T-helper 2 cell treated with Interferon-gamma antibody and Interleukin-4, amounts not matched to agents 5 μg/mL and 100 μg/mL, for 36 hours (primary cell): ENCODE data around the gene FSIP1.

Experiments used
- DNase-seq: peaks from one replicate; pipeline ENCODE4 v3.0.0; 2021; ENCODE audit warnings: low spot score
- H3K27ac Mint-ChIP-seq: one replicate; pipeline ENCODE4 v1.8.0; 2021; ENCODE audit warnings: mild to moderate bottlenecking, mixed read lengths
- H3K27me3 Mint-ChIP-seq: one replicate; pipeline ENCODE4 v1.8.0; 2021; ENCODE audit warnings: low read depth, mixed read lengths
- H3K36me3 Mint-ChIP-seq: one replicate; pipeline ENCODE4 v1.8.0; 2021; ENCODE audit warnings: low read depth, mixed read lengths
- H3K4me1 Mint-ChIP-seq: one replicate; pipeline ENCODE4 v1.8.0; 2021; ENCODE audit warnings: low read depth, mixed read lengths
- H3K4me3 Mint-ChIP-seq: one replicate; pipeline ENCODE4 v1.8.0; 2022; ENCODE audit warnings: mild to moderate bottlenecking, moderate library complexity, mixed read lengths
- H3K9me3 Mint-ChIP-seq: one replicate; pipeline ENCODE4 v1.8.0; 2021; ENCODE audit warnings: mixed read lengths

Gene FSIP1

GRCh38 chr15:39584266-39584659, 198.4 kb downstream of the FSIP1 start:
- Mint-ChIP-seq H3K27me3 (peaks cover 46% of the 10 kb centered on the region), H3K4me1 (peaks cover 11% of the 10 kb centered on the region), H3K9me3 (no peaks in the 10 kb centered on the region), H3K36me3 (no peaks in the 10 kb centered on the region), H3K27ac (no peak overlapping the region), H3K4me3 (no peak overlapping the region)
- DNase-seq, result no peak

DNA sequence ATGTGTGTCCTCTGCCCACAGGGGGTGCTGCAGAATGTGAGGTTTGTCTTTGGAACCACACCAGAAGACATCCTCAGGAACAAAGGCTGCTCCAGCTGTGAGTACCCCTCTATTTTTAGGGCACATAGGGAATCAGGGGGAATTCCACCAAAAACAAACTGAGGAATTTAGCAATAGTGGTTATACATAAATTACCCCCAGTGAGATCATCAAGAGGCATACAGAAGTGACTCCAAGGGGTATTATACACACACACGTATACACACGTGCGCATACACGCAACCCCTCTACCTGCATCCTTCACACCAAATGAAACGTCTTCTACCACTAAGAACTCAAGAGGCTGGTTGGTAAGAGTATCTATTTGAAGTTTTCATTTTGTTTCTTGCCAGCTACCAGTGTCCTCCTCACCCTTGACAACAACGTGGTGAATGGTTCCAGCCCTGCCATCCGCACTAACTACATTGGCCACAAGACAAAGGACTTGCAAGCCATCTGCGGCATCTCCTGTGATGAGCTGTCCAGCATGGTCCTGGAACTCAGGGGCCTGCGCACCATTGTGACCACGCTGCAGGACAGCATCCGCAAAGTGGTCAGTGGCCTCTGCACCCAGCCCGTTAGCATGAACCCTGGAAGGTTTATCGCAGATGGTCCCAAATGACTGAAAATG, 198.9 kb downstream of the FSIP1 start:
- H3K27ac Mint-ChIP-seq, result no peak overlapping the region
- peaks cover 11% of the 10 kb centered on the region for H3K4me1 Mint-ChIP-seq
- DNase-seq, result no peak
- no peaks in the 10 kb centered on the region for H3K36me3 Mint-ChIP-seq
- H3K9me3 Mint-ChIP-seq, result no peaks in the 10 kb centered on the region
- no peak overlapping the region for H3K4me3 Mint-ChIP-seq
- peaks cover 51% of the 10 kb centered on the region for H3K27me3 Mint-ChIP-seq

- peaks cover 11% of the 10 kb centered on the region for H3K4me1 Mint-ChIP-seq
- H3K27ac Mint-ChIP-seq, result no peak overlapping the region
- no peaks in the 10 kb centered on the region for H3K9me3 Mint-ChIP-seq
- H3K4me3 Mint-ChIP-seq, result no peak overlapping the region
- no peak for DNase-seq
- peaks cover 57% of the 10 kb centered on the region for H3K27me3 Mint-ChIP-seq
- no peaks in the 10 kb centered on the region for H3K36me3 Mint-ChIP-seq
Measured at GRCh38 chr15:39582977-39583595, 199.6 kb downstream of the FSIP1 start.

DNA sequence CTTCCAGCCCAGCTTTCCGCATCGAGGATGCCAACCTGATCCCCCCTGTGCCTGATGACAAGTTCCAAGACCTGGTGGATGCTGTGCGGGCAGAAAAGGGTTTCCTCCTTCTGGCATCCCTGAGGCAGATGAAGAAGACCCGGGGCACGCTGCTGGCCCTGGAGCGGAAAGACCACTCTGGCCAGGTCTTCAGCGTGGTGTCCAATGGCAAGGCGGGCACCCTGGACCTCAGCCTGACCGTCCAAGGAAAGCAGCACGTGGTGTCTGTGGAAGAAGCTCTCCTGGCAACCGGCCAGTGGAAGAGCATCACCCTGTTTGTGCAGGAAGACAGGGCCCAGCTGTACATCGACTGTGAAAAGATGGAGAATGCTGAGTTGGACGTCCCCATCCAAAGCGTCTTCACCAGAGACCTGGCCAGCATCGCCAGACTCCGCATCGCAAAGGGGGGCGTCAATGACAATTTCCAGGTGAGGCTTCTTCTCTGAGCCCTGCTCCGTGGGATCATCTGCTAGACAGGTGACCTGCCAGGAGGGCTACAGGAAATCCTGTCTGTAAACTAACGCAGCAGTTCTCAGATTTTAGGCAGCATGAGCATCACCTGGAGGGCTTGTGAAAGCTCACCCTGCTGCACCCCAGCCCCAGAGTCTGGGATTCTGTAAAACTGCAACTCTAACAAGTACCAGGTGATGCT, 200.2 kb downstream of the FSIP1 start:
- DNase-seq, result no peak

DNA sequence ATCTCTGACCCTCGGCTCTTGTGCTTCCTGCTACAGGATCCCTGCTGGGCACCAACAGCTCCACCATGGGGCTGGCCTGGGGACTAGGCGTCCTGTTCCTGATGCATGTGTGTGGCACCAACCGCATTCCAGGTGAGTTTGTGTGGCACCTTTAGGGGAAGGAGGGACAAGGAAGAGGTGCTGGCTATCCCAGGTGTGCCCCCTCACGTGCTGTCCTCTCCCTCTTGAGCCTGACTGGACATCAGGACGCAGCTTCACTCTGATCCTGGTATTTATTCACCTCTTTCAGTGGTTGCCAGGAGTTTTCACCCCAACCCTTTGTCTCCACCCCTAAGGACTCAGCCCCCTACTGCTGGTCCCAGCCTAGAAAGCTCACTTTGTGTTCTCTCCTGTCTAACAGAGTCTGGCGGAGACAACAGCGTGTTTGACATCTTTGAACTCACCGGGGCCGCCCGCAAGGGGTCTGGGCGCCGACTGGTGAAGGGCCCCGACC, 200.8 kb downstream of the FSIP1 start:
- Mint-ChIP-seq H3K4me3 (peak overlapping the region; percentile 50), H3K4me1 (peaks cover 11% of the 10 kb centered on the region), H3K36me3 (no peaks in the 10 kb centered on the region), H3K27me3 (peaks cover 60% of the 10 kb centered on the region), H3K9me3 (no peaks in the 10 kb centered on the region), H3K27ac (no peak overlapping the region)
- DNase-seq, result no peak

More for the DNA sequence above, 200.2 kb downstream of the FSIP1 start:
- no peak overlapping the region for H3K27ac Mint-ChIP-seq
- H3K4me1 Mint-ChIP-seq, result peaks cover 11% of the 10 kb centered on the region
- no peaks in the 10 kb centered on the region for H3K36me3 Mint-ChIP-seq
- H3K9me3 Mint-ChIP-seq, result no peaks in the 10 kb centered on the region
- H3K4me3 Mint-ChIP-seq, result peak overlapping the region; percentile 50
- peaks cover 60% of the 10 kb centered on the region for H3K27me3 Mint-ChIP-seq

DNA sequence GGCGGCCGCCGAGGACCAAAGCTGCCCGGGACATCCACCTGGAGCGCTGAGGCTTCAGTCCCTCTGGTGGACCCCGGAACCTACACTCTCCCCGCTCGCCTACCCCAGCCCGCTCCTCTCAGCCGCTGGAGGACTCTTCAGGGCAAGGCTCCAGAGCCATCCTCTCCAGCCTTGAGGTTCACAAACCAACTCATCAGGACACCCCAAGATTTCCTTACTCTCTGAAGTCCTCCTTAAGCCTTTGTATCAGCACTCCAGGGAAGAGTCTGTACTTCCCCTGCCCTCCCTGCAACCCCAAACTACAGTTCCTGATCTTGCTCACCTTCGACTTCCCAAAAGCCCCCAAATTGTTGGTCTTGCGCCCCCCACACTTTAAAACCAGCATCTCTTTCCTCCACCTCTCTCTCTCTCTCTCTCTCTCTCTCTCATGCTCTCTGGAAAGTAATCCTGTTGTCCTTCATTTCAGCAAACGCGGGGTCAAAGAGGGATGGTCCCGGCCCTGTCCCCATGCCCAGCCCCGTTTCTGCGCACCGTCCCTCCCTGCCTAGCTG, 201.3 kb downstream of the FSIP1 start:
- no peaks in the 10 kb centered on the region for H3K36me3 Mint-ChIP-seq
- H3K4me1 Mint-ChIP-seq, result peaks cover 11% of the 10 kb centered on the region
- peaks cover 63% of the 10 kb centered on the region for H3K27me3 Mint-ChIP-seq
- H3K4me3 Mint-ChIP-seq, result peak overlapping the region; percentile 50
- no peak overlapping the region for H3K27ac Mint-ChIP-seq
- no peaks in the 10 kb centered on the region for H3K9me3 Mint-ChIP-seq
- no peak for DNase-seq

DNA sequence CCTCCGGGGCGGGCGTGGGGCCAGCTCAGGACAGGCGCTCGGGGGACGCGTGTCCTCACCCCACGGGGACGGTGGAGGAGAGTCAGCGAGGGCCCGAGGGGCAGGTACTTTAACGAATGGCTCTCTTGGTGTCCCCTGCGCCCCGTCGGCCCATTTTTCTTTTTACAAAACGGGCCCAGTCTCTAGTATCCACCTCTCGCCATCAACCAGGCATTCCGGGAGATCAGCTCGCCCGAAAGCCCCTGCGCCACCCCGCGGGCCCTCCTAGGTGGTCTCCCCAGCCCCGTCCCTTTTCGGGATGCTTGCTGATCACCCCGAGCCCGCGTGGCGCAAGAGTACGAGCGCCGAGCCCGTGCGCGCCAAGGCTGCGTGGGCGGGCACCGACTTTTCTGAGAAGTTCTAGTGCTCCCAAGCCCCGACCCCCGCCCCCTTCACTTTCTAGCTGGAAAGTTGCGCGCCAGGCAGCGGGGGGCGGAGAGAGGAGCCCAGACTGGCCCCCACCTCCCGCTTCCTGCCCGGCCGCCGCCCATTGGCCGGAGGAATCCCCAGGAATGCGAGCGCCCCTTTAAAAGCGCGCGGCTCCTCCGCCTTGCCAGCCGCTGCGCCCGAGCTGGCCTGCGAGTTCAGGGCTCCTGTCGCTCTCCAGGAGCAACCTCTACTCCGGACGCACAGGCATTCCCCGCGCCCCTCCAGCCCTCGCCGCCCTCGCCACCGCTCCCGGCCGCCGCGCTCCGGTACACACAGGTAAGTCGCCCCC, 202.0 kb downstream of the FSIP1 start, which contains the start of gene THBS1:
Gene THBS1, plus strand, starts transcription at position 595 of the 757 bp plus-strand sequence. CDS start 779 bp downstream, outside the sequence.
- Mint-ChIP-seq H3K27ac (no peak within 1 kb of the TSS), H3K9me3 (no peaks in the 10 kb centered on the region), H3K27me3 (peaks cover 67% of the 10 kb centered on the region), H3K36me3 (no peaks in the 10 kb centered on the region), H3K4me1 (peaks cover 11% of the 10 kb centered on the region), H3K4me3 (peak within 1 kb of the TSS; percentile 63)
- peak; percentile 45 for DNase-seq

DNA sequence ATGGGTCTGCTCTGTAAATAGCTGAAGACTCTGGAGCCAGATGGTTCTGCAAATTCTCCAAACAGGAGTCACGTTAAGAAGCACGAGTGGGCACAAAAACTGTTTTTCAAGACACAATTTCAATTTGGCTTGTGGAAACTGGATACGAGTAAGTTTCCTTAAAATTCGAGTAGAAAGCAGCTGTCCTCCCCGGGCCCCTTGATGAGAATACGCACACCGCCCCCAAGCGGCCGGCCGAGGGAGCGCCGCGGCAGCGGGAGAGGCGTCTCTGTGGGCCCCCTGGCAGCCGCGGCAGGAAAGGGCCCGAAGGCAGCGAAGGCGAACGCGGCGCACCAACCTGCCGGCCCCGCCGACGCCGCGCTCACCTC, 202.5 kb downstream of the FSIP1 start:
- peak; percentile 82 for DNase-seq
- peaks cover 11% of the 10 kb centered on the region for H3K4me1 Mint-ChIP-seq
- peak overlapping the region; percentile 63 for H3K4me3 Mint-ChIP-seq
- H3K9me3 Mint-ChIP-seq, result no peaks in the 10 kb centered on the region
- no peaks in the 10 kb centered on the region for H3K36me3 Mint-ChIP-seq
- no peak overlapping the region for H3K27ac Mint-ChIP-seq
- peaks cover 63% of the 10 kb centered on the region for H3K27me3 Mint-ChIP-seq

GRCh38 chr15:39579487-39580116, 203.0 kb downstream of the FSIP1 start:
- no peaks in the 10 kb centered on the region for H3K9me3 Mint-ChIP-seq
- no peak for DNase-seq
- peaks cover 9% of the 10 kb centered on the region for H3K4me1 Mint-ChIP-seq
- H3K4me3 Mint-ChIP-seq, result peak overlapping the region; percentile 63
- no peaks in the 10 kb centered on the region for H3K36me3 Mint-ChIP-seq
- H3K27me3 Mint-ChIP-seq, result peaks cover 60% of the 10 kb centered on the region
- H3K27ac Mint-ChIP-seq, result no peak overlapping the region

DNA sequence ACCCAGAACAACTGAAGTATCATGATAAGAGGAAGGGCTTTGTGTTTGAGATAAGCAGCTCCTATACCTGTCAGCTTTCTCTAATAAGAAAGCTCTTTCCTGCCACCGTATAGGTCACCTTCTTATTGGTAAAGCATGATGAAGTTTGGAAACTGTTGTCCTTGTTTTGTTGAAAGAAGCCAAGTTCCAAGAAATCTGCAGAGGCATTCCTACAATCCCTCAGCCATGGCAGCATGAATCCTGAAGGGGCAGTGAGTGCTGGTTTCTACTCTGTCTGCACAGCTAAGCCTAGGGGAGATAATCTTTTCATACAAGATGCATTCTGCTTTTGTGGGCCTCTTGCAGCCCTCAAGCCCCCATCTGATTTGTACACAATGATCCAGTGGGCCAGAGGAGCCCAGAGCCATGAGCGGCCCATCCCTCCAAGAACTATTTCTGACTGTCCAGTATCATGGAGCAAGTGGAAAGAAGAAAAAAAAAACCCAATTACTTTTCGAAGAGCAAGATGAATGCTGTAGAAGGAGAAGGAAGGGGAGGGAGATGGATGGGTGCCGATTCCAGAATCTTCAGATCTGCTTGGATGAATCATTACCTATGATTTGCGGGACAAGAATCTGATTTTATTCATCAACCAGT, 203.7 kb downstream of the FSIP1 start:
- no peak overlapping the region for H3K4me3 Mint-ChIP-seq
- H3K4me1 Mint-ChIP-seq, result peaks cover 9% of the 10 kb centered on the region
- no peak for DNase-seq
- no peak overlapping the region for H3K27ac Mint-ChIP-seq
- H3K9me3 Mint-ChIP-seq, result no peaks in the 10 kb centered on the region
- peaks cover 63% of the 10 kb centered on the region for H3K27me3 Mint-ChIP-seq
- H3K36me3 Mint-ChIP-seq, result no peaks in the 10 kb centered on the region

DNA sequence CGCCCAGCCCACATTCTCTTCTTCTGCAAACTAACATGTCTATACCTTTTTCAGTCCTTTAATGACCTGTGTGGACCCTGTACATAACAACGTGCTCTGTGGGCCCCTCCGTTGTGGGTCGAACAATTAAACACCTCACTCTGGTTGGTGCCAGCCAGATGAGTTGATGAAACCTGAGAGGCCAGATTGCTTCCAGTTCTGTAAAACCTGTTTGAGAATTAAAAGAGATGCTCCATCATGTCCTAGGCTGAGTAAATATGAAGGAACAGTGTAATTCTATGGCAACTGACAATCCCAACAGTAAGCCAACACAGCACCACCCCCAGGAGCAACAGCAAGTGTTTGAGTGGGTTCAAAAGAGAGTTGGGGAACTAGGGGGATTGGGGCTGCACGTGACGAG, 207.5 kb downstream of the FSIP1 start:
- H3K36me3 Mint-ChIP-seq, result no peaks in the 10 kb centered on the region
- DNase-seq, result no peak
- no peak overlapping the region for H3K27ac Mint-ChIP-seq
- no peak overlapping the region for H3K4me3 Mint-ChIP-seq
- peaks cover 3% of the 10 kb centered on the region for H3K4me1 Mint-ChIP-seq
- H3K27me3 Mint-ChIP-seq, result peaks cover 46% of the 10 kb centered on the region
- H3K9me3 Mint-ChIP-seq, result no peaks in the 10 kb centered on the region

DNA sequence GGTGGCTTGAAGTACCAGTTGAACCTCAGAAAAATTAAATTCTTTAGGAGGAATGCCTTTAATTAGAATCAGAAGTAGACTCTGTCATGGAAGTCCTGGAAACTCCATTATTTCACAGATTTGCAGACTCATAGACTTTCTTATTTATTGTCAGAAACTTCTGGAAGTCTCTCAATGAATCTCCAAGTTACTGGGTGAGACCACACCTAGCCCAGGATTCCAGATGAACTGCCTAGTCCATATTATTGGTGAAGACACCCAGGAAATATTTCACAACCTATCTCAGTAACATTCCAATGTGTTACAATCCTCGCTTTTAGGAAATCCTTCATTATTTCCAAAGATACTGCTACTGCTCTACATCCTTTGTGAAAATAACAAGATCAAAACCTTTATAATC, 208.2 kb downstream of the FSIP1 start:
- H3K36me3 Mint-ChIP-seq, result no peaks in the 10 kb centered on the region
- H3K4me1 Mint-ChIP-seq, result no peaks in the 10 kb centered on the region
- no peak overlapping the region for H3K4me3 Mint-ChIP-seq
- peaks cover 43% of the 10 kb centered on the region for H3K27me3 Mint-ChIP-seq
- no peak for DNase-seq
- H3K9me3 Mint-ChIP-seq, result no peaks in the 10 kb centered on the region
- no peak overlapping the region for H3K27ac Mint-ChIP-seq

DNA sequence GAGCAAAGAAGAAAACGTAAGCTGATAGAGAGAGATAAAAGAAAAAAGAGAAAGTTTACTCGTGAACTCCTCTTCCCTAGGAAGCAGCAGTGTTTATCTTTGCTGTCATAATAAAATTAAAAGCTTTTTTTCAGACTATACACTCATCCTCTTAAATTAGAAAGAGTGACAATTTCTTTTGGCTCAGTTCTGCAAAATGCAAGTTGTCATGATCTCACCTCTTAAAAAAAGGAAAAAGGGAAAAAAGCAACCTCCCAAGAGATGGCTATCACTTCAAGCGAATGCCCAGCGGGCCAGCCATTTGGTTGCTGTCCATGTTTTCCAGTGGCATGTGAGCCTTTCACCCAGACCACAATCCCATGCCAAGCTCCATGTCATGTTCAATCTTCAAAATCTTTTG, 208.8 kb downstream of the FSIP1 start:
- Mint-ChIP-seq H3K27me3 (peaks cover 37% of the 10 kb centered on the region), H3K4me1 (no peaks in the 10 kb centered on the region), H3K9me3 (no peaks in the 10 kb centered on the region), H3K27ac (no peak overlapping the region), H3K36me3 (no peaks in the 10 kb centered on the region), H3K4me3 (no peak overlapping the region)
- no peak for DNase-seq
